TTC549 (cell line): ENCODE measurements around the gene RAD1.
A peak's percentile ranks its signal among the peaks of the same experiment; 100 is the strongest.
"Not testable (repeated sequence)": the region's sequence is repeated elsewhere in the genome, so short reads cannot be mapped to it uniquely, and the experiment has no call there.

ENCODE experiments used
- FAIRE-seq: peaks from 2 replicates; lab custom pipeline; 2012; peaks lifted over from hg19 to GRCh38; lab: Jason Lieb, UNC

The RAD1 gene, protein sequence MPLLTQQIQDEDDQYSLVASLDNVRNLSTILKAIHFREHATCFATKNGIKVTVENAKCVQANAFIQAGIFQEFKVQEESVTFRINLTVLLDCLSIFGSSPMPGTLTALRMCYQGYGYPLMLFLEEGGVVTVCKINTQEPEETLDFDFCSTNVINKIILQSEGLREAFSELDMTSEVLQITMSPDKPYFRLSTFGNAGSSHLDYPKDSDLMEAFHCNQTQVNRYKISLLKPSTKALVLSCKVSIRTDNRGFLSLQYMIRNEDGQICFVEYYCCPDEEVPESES

DNA sequence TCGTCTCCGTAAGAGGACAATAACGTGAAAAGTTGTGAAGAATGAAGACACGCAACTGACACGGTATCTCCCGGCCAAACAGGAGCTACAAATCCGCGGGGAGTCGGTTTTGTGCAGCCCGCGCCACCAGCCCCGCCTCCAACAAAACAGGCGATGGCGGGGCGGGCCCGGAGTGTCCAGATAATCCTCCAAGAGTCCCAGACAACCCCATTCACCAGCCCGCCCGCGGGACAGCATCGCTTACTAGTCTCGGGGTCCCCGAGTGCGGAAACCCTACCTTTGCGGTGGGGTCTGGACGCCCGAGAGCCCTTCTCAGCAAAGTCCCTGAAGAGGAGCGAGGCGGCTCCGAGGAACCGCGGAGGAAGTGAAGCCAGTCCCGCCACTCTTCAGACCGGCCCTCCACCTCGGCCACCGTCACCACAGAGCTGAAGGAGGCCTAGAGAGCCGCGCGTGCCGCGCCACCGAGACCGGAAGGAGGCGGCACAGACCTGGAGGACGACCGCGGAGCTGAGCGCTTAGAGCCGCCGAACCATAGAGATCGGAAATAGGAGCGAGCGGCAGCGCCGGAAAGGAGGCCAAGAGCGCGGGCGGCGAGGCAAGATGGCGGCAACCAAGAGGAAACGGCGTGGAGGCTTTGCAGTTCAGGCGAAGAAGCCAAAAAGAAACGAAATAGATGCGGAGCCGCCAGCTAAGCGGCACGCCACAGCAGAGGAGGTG, at the start of gene RAD1, which contains the start of gene BRIX1:
Gene RAD1 (minus strand): TSS at position 366 of the 717 bp plus-strand sequence. CDS start 612 bp downstream, outside the sequence.
Gene BRIX1 (plus strand): TSS at position 573 of the 717 bp plus-strand sequence. CDS start 28 bp downstream, at position 601.
- peak; percentile 69 for FAIRE-seq

DNA sequence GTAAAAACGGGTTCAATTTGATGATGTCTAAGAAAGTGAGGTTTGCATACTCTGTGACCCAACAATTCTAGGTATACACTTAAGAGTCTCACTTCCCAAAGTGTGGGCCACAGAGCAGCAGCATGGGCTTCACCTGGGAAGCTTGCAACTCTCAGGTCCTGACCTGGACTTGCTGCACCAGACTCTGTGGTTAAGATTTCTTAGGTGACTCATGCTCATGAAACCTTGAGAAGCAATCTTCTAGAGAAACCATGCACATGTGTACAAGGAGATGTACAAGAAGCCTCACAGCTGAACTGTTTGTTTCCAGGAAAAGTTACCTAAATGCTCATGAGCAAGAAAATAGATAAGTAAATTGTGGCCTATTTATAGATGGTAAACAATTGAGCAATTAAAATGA, 44.0 kb upstream of the RAD1 start:
- no peak for FAIRE-seq

DNA sequence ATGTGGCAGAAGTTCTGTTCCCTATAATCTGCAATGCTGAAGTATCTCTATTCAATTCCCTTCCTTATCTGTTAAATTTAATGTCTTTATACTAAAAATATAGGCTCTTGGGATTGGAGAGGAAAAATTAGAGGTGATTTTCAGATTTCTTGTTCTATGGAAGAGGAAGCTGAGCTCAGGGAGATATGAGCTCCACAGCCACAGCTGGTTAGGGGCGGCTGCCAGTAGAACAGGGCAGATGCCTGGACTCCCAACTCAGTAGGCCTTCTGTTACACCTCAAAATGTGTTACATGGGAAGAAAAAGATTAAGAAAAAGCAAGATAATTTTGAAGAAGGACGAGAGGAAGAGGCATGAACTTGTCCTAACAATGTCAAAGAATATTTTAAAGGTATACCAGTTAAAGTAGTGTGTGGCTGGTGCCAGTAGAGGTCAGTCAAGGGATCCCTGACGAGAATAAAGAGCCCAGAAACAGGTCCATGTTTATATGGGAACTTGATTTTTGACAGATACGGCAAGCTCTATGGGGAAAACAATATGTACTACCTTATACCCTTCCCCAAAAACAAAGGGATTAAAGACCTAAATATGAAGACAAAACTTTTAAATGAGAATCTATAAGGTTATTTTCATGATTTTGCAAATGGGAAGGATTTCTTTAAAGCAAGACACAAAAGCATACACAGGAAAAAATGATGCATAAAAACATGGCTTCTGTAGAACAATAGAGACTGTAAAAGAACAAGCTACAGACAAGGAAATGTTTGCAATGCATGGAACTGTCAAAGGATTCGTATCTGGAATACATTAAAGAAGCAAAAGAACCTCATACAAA, 42.8 kb upstream of the RAD1 start:
- no peak for FAIRE-seq

DNA sequence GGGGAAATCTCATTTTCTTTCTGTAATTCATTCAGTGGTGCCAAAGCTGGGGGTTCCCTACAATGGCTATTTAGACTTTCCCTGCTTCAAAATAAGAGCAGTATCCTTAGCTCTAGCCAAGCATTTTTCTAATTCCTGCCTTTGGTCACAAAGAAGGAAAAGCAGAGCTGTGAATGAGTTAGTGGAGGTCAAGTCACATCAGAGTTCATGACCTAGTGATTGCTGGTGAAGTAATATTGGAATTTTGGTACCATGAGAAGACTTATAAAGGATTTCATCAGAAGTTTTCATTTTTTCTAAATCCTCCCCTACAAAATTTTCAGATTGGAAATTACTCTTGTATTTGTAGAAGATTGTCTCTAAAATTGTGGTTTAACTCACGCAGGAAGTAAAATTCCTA, 42.0 kb upstream of the RAD1 start:
- FAIRE-seq, result no peak

DNA sequence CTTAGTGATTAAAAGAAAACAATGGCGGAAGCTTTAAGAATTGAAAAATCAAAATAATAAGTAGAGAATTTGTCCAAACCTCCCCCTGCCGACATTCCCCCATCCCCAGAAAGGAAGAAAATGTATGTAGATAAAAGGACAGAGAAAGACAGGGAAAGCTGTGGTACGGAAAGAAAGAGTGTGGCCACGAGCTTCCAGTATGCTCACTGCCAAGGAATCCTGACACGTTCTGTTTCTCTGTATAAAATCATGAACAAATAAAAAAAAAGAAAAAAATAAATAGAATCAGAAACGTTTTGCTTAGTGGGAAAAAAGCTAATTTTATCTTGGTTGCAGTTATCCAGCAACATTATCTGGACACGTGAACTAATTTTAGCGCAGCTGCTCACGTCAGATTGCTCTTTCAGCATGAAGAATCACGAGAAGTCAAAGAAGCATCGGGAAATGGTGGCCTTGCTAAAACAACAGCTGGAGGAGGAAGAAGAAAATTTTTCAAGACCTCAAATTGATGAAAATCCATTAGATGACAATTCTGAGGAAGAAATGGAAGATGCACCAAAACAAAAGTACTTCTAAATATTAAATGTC, 29.2 kb upstream of the RAD1 start:
- no peak for FAIRE-seq

DNA sequence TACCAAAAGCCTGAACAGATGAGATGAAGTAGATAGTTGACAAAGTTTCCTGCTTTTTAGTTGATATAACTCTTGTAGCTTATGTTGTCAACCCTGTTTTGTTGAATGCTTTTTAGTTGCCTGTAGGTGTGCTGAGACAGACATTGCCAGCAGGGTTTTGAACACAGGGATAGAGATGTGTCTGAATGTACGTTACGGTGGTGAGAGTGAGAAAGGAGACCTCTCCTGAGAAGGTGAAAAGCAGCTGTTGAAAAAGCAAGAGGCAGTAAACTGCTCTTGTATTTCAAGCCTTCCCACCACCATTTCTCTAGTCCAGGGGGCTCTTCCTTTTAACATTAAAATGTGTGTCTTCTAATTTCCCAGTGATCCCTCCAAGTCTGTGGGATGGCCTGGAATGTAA, 28.7 kb upstream of the RAD1 start:
- FAIRE-seq, result no peak

DNA sequence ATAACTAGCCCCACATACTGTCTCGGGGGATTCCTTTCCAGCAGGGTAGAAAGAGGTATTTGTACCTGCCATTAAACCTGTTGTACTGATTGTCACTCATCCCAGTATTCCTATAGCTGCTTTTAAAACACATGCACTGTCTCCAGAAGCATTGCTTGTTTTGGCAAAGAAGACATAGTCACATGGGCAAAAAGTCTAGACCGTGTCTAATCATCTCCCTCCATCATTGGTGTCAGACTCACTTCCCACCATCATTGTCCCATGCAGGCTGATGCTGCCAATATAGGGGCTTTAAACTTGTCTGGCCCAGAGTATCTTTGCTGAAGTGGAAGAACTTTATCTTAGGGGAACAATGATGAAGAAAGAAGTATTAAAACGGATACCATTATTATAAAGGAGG, 26.6 kb upstream of the RAD1 start:
- no peak for FAIRE-seq

DNA sequence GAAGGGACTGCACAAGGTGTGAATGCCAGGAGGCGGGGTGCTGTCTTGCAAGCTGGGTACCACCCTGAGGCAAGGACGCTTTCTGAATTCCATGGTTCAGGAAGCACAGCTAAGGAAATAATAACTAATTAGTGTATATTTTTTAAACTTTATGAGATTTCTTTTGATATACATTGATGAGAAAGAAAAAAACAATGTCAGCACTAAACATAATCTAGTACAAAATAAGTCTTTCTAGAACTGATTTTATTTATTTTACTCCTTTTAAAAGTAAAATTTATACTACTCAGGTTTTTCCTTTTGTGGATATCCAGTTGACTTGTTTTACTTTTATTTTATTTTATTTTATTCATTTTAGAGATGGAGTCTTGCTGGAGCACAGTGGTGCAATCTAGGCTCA, 17.6 kb upstream of the RAD1 start:
- FAIRE-seq, result no peak

DNA sequence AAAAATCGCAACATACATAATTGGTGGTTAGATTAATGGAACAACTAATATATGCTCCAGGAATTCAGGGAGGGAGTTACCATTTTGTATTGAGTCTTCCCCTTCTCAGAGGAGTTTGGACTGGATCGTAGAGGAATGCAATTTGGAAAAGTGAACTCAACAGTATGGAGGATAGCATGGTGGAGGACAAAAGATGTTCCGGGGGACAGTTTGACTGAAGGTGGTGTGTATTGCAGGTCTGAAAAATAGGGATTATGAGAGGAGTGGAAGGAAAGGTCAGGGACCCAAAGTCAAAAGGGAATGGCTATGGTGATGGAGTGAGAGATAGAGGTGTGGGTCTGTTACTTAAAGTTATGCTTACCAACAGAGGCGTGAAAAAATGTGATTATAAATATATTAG, 15.6 kb upstream of the RAD1 start:
- no peak for FAIRE-seq

DNA sequence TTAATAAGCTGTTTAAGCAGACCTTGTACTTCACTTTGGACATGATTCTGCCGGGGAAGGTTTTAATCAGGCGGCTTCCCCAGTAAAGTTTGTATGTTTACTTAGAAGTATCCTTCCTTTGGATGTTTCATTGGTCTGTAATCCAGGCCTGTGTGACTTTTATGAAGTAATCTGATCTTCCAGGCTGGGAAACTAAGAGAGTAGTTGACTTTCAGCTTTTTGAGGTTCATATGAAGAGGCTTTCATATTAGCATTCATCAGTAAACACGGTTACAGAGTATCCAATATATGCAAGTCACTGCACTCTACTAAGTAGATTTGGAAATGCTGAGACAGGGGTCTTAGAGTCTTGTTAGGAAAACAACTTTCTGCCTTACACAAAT, 15.1 kb upstream of the RAD1 start:
- no peak for FAIRE-seq

DNA sequence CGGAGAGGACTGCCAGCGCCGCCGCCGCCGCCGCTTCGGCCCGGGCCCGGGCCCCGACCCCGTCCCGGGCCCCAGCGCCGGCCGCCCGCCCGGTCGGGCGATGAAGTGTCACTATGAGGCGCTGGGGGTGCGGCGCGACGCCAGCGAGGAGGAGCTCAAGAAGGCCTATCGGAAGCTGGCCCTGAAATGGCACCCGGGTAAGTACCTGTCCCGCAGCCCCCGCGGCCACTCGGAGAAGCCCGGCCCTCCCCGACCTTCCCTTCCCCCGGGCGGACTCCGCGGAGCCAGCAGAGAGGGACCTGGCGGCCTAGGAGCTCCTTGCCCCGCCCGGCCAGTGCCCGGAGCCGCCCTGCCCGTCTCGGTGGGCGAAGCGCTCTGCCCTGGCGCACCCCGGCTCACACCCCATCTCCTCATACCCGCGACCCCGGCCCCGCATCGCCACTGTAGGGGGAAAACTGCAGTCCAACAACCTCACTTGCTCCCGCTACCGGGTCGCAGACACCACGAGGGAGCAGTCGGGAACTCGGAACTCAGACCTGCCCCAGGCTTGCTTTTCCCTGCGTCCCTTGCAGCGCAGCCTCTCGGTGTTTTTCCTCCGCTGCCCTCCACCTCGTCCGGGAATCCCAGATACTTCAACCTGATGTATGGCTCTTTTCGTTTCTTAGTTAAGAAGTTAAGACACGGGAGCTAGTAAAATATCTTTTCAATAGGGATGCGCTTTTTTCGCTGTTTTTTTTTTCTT, 14.6 kb upstream of the RAD1 start:
- no peak for FAIRE-seq

DNA sequence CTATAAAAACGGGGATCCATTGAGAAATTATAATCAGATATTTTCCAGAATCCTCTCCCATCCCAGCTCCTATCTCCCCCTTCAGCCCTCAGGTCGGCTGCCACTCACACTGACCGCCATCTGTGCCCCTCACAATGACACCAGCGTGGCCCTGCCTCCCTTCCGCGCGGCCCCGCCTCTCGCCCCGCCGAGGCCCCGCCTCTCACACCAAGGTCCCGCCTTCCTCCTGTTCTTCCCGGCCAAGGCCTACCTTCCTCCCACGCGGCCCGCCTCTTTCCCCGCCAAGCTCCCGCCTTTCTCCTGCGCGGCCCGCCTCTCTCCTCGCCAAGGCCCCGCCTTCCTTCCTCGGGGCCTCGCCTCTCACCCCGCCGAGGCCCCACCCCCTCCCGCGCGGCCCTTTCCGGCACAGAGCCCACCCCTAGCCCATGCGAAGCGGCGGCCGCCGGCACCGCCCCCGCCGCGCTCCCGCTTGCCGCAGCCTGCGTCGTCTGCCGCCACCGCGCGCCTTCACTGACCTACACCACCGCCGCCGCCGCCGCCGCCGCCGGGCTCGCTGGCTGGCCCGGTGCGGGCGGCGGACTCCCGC, 13.9 kb upstream of the RAD1 start, which contains the start of gene DNAJC21:
Gene DNAJC21 (plus strand): TSS at position 426 of the 586 bp plus-strand sequence. CDS start 261 bp downstream, outside the sequence.
- peak; percentile 60 for FAIRE-seq

DNA sequence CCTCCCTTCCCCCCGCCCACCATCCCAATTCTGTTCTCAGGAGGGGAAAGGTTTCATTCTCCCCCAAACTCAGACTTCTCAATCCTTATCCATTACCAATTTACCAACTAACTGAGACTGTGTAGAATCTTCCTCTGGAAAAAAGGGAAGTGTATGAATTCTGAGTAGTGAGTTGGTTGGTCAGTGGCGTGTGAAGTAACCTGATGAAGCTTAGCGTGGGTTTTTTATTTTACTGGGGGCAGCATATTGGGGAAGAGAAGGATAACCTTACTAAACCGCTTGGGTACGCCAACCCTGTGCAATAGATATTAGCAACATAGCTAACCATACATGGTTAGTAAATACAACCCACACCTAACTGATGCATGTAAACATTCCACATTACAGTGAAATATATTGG, 13.0 kb upstream of the RAD1 start:
- no peak for FAIRE-seq

DNA sequence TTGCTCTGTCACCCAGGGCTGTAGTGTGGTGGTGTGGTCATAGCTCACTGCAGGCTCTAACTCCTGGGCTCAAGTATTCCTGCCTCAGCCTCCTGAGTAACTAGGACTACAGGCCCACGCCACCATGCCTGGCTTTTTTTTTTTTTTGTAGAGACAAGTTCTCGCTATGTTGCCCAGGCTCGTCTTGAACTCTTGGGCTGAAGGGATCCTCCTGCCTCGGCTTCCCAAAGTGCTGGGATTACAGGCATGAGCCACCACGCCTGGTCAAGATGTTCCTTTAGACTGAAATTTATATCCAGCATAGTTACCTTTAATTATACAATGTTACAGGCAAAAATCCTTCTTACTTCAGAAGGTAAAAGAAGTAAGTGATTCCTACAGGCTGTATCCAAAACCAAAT, 12.5 kb upstream of the RAD1 start:
- FAIRE-seq, result no peak

DNA sequence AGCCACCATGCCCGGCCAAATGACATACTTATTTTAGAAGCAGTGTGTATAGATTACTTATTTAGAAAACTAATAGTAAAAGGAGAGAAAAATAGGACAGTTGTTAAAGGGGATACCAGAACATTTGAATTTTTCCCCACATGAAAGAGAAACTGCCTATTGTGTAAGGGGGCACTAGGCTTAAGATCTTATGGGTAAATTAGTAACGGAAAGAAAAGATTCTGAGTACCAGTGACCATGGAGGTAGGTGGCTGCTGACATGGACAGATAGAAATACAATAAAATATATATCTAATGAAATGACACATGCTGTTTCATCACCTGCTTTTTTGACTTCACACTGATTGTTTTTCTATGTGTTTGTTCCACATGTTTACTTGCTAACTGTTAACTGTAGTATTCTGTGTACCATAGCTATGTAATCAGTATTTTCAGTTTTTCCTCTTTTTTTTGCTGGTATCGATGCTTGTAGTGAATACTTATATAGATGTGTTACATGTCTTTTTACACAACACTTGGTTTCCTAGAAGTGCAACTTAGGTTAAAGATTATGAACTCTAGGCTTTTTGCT, 11.1 kb upstream of the RAD1 start:
- FAIRE-seq, result no peak

DNA sequence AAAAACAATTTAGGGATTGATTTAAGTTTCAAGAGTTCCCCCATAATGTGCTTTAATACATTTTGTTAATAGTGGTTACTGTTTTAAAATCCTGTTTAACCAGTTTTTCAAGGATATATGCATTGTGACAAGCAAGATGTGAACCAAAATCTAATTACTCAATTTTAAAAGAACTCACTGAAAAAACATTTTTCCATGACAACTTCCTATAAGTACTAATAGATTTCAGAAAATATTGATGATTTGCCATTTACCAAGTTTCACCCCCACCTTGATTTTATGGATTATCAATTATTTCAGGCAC, 9.1 kb upstream of the RAD1 start:
- no peak for FAIRE-seq

DNA sequence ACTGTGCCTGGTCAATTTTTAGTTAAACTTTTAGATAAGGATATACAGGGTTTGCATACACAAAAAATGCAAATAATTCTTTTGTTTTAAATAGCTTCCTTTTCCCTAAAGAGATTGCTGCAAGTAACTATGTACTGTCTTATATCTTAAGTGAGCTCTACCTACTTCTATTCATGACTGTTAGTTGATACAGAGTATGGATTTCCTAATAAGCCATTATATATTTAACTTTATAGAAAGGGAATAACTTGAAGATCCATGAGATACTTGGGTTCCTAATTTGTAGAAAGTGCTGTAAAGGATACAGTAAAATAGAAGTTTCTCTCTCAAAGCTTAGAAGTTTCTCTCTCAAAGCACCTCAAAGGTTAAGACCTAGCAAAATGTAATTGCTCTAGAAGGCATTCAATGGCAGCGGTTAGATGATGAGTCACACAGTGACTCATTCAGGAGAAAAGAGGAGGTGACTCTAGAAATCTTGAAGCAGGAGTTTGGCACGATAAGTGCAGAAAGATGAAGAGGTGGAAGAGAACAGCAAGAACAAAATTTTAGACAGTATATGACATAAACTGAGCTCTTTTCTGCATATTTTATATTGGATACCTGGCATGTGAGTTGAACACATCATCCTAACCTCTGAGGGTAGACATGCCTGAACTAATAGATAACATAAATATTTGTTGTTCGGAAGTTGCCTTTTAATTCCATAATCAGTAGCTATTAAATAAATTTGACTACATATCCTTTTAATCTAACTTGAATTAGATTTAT, 8.6 kb upstream of the RAD1 start:
- no peak for FAIRE-seq

DNA sequence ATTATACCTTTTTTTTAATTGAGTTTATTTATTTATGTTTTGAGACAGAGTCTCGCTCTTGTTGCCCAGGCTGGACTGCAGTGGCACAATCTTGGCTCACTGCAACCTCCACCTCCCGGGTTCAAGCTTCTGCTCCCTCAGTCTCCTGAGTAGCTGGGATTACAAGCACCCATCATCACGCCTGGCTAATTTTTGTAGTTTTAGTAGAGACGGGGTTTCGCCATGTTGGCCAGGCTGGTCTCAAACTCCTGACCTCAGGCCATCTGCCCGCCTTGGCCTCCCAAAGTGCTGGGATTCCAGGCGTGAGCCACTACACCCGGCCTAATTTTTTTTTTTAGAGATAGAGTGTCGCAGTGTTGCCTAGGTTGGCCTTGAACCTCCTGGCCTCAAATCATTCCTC, 8.0 kb upstream of the RAD1 start:
- not testable (repeated sequence) for FAIRE-seq

DNA sequence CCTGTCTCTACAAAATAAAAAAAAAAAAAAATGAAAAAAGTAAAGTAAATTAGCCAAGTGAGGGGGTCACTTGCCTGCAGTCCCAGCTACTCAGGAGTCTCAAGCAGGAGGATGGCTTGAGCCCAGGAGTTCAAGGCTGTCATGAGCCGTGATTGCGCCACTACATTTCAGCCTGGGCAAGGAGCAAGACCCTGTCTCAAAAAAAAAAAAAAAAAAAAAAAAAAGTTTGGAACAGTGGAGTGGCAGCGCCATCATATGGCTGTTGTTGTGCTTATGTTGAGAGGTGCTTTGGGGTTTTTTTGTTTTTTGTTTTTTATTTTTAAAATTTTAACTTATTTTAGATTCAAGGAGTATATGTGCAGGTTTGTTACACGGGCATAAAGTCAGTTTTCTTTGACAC, 3.8 kb upstream of the RAD1 start:
- no peak for FAIRE-seq

DNA sequence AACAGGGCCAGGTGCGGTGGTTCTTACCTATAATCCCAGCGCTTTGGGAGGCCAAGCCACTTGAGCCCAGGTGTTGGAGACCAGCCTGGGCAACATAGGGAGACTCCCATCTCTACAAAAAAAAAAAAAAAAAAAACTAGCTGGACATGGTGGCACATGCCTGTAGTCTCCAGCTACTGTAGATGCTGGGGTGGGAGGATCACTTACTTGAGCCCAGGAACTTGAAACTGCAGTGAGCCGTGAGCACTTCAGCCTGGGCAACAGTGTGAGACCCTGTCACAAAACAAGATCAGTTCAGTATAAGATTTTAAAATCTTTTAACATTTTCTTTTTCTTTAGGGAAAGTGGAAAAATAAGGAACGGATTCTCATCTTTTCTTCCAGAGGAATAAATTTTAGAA, 2.7 kb upstream of the RAD1 start:
- FAIRE-seq, result no peak

DNA sequence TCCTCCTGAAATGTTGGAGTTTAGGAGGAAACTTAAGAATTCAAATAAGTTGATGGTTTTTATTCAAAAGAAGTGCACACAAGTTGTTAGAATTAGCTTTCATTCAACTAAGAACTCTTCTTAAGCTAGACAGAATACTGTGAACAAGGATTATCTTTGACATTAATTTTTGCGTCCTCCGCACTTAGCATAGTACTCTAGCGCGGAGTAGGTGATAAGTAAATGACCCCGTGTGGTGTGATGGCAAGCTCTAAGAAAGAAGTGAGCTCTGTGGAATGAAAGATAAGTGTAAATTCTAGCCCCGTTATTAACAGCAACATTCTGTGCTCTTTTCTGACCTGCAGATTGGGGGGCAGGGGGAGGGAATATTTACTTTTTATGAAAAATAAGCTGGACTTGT, 1.2 kb upstream of the RAD1 start:
- no peak for FAIRE-seq
